ENCODE measurements around the gene ADCYAP1R1. TPM values are rescaled to one million over a fixed set of nuclear protein-coding genes. Genes with fewer than 3 reads are reported as not detected.
"Not testable (repeated sequence)": the region's sequence is repeated elsewhere in the genome, so short reads cannot be mapped to it uniquely, and the experiment has no call there.

Gene ADCYAP1R1
- total RNA-seq, 4 donors from 2014 or later, result 1.9 to 7.4 (median 3.4) TPM

DNA sequence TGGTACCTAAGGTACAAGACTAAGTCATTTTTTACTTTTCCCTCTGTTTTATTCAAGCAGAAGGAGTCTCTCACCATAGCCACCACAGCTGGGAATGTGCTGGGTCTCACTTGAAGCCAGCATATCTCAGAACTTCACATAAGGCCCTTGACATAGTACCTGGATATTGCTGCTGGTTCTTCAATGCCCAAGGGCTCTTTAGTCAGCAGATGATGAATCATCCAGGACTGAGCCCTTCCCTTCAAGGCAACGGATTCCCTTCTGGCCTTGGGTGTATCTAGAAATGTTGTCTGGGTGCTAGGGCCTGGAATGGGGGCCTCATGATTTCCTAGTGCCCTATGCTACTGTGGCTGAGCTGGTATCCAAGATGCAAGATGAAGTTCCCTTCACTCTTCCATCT, 93.9 kb downstream of the ADCYAP1R1 start:
- intact Hi-C loops (cut with DNase I; ENCODE audit: low total_unique reads), result no loop called here
- DNase-seq, result no peak
- Histone ChIP-seq H3K27ac (no peak overlapping the region), H3K9me3 (no peaks in the 10 kb centered on the region), H3K4me3 (no peak overlapping the region), H3K4me1 (no peaks in the 10 kb centered on the region), H3K36me3 (no peaks in the 10 kb centered on the region), H3K27me3 (no peaks in the 10 kb centered on the region)
- TF ChIP-seq POLR2A (IDR thresholded peaks at IDR 0.05) (no peak), EP300 (IDR thresholded peaks at IDR 0.05; ENCODE audit: low read depth) (no peak), POLR2AphosphoS5 (IDR thresholded peaks at IDR 0.05) (no peak)
- TF ChIP-seq, protein P1, sequence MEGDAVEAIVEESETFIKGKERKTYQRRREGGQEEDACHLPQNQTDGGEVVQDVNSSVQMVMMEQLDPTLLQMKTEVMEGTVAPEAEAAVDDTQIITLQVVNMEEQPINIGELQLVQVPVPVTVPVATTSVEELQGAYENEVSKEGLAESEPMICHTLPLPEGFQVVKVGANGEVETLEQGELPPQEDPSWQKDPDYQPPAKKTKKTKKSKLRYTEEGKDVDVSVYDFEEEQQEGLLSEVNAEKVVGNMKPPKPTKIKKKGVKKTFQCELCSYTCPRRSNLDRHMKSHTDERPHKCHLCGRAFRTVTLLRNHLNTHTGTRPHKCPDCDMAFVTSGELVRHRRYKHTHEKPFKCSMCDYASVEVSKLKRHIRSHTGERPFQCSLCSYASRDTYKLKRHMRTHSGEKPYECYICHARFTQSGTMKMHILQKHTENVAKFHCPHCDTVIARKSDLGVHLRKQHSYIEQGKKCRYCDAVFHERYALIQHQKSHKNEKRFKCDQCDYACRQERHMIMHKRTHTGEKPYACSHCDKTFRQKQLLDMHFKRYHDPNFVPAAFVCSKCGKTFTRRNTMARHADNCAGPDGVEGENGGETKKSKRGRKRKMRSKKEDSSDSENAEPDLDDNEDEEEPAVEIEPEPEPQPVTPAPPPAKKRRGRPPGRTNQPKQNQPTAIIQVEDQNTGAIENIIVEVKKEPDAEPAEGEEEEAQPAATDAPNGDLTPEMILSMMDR (IDR thresholded peaks at IDR 0.05), result no peak
- in situ Hi-C loops (cut with MboI; ENCODE audit: low pct_ligation_motif_present in 1 of 4, low pct_unique_long_range_greater_than_20kb in 1 of 4, low sequenced_read_pairs in 3 of 4), result loop anchor here (25.0 kb wide), 2 partner anchors 491 to 591 kb away; no protein-coding TSS in a partner anchor
- 20% methylated on average over 1 of the region's 1 CpG; no CpG with 5 or more reads in 1 of the 2 donors for WGBS, 2 donors (ENCODE audit: low coverage in 1 of 2)

DNA sequence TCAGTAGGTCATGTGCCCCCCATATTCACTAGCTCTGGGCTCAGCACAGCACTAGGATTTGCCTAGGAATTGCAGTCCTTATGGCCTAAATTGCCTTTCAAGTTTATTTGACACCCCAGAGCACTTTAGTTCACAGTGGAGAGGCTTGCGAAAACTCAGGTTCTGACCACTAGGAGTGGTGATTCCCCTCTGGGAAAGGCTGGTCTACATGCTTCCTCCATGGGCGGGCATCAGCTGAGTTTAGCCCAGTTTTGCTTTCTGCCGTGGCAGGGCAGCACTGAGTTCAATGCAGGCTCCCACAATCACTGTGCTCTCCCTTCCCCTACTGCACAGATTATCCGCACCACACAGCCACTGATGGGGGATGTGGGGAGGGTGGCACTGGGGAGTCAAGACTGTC, 94.4 kb downstream of the ADCYAP1R1 start:
- H3K27ac ChIP-seq, result no peak overlapping the region
- TF ChIP-seq POLR2AphosphoS5 (IDR thresholded peaks at IDR 0.05) (no peak), POLR2A (IDR thresholded peaks at IDR 0.05) (no peak), EP300 (IDR thresholded peaks at IDR 0.05; ENCODE audit: low read depth) (no peak)
- TF ChIP-seq, protein P1 (IDR thresholded peaks at IDR 0.05), result no peak
- H3K4me1 ChIP-seq, result no peaks in the 10 kb centered on the region
- intact Hi-C loops (cut with DNase I; ENCODE audit: low total_unique reads) (no loop called here), in situ Hi-C loops (cut with MboI; ENCODE audit: low pct_ligation_motif_present in 1 of 4, low pct_unique_long_range_greater_than_20kb in 1 of 4, low sequenced_read_pairs in 3 of 4) (loop anchor here (25.0 kb wide), 2 partner anchors 491 to 591 kb away; no protein-coding TSS in a partner anchor)
- no peak overlapping the region for H3K4me3 ChIP-seq
- no peaks in the 10 kb centered on the region for H3K36me3 ChIP-seq
- 82% methylated on average over 4 of the region's 4 CpGs; no CpG with 5 or more reads in 1 of the 2 donors for WGBS, 2 donors (ENCODE audit: low coverage in 1 of 2)
- H3K27me3 ChIP-seq, result no peaks in the 10 kb centered on the region
- no peaks in the 10 kb centered on the region for H3K9me3 ChIP-seq
- no peak for DNase-seq

- TF ChIP-seq EP300 (IDR thresholded peaks at IDR 0.05; ENCODE audit: low read depth) (no peak), POLR2AphosphoS5 (IDR thresholded peaks at IDR 0.05) (no peak), POLR2A (IDR thresholded peaks at IDR 0.05) (no peak)
- TF ChIP-seq, protein P1 (IDR thresholded peaks at IDR 0.05), result no peak
- intact Hi-C loops (cut with DNase I; ENCODE audit: low total_unique reads) (no loop called here), in situ Hi-C loops (cut with MboI; ENCODE audit: low pct_ligation_motif_present in 1 of 4, low pct_unique_long_range_greater_than_20kb in 1 of 4, low sequenced_read_pairs in 3 of 4) (no loop called here)
- 43 to 71% methylated on average over 2 of the region's 2 CpGs for WGBS, 2 donors (ENCODE audit: low coverage in 1 of 2)
- Histone ChIP-seq H3K4me3 (no peak overlapping the region), H3K9me3 (no peaks in the 10 kb centered on the region), H3K27ac (no peak overlapping the region), H3K36me3 (no peaks in the 10 kb centered on the region), H3K27me3 (no peaks in the 10 kb centered on the region), H3K4me1 (no peaks in the 10 kb centered on the region)
- DNase-seq, result no peak
Observed at GRCh38 chr7:31151849-31152248, 99.7 kb downstream of the ADCYAP1R1 start.

- H3K27me3 ChIP-seq; DNase-seq; in situ Hi-C loops (cut with MboI; ENCODE audit: low pct_ligation_motif_present in 1 of 4, low pct_unique_long_range_greater_than_20kb in 1 of 4, low sequenced_read_pairs in 3 of 4); H3K4me1 ChIP-seq; H3K4me3 ChIP-seq; H3K27ac ChIP-seq; H3K9me3 ChIP-seq; intact Hi-C loops (cut with DNase I; ENCODE audit: low total_unique reads); H3K36me3 ChIP-seq: not testable (repeated sequence)
- 82 to 91% methylated on average over 6 to 11 of the region's 20 CpGs for WGBS, 2 donors (ENCODE audit: low coverage in 1 of 2)
Observed at GRCh38 chr7:31153318-31153717, 101.2 kb downstream of the ADCYAP1R1 start.

DNA sequence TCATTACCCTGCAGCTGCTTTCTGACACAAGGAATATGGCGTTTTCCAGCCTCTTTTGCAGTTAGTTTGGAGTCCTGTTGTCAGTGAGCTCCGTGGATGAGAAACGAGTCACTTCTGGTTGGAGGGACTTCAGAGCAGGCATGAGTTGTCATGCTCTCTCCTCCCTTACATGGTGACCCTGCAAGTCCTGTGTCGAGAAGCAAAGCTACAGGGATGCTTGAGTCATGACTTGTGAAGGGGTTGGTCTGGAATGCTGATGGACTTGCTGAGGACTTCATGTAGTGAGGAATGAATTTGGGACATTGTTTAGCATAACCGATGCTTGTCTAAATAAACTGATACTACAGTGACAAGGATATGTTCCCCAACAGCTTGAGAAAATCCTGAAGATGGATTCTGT, 108.8 kb downstream of the ADCYAP1R1 start:
- intact Hi-C loops (cut with DNase I; ENCODE audit: low total_unique reads), result no loop called here
- no peak for DNase-seq

More for the DNA sequence above, 108.8 kb downstream of the ADCYAP1R1 start:
- 69 to 80% methylated on average over 1 to 5 of the region's 5 CpGs for WGBS, 2 donors (ENCODE audit: low coverage in 1 of 2)
- no peaks in the 10 kb centered on the region for H3K4me1 ChIP-seq
- H3K9me3 ChIP-seq, result no peaks in the 10 kb centered on the region
- in situ Hi-C loops (cut with MboI; ENCODE audit: low pct_ligation_motif_present in 1 of 4, low pct_unique_long_range_greater_than_20kb in 1 of 4, low sequenced_read_pairs in 3 of 4), result no loop called here
- H3K4me3 ChIP-seq, result no peak overlapping the region
- no peaks in the 10 kb centered on the region for H3K36me3 ChIP-seq
- TF ChIP-seq POLR2A (IDR thresholded peaks at IDR 0.05), result no peak
- H3K27me3 ChIP-seq, result no peaks in the 10 kb centered on the region
- H3K27ac ChIP-seq, result no peak overlapping the region

Small RNA genes within 50 kb of the gene (small RNA-seq; reads per million reads assigned to genes)
- 0 reads per million in 4 donors for gene AC006466.1

Other genes with a start within 250 kb of the ADCYAP1R1 start
- gene AQP1, start 140.5 kb upstream of the ADCYAP1R1 start, total RNA-seq, result 10 to 100 TPM; 21.3 to 98.3 (median 28.4) TPM
- gene GHRHR, start 88.4 kb upstream of the ADCYAP1R1 start, total RNA-seq, result not detected